ENCODE results near the gene MBD5. TPM values are rescaled to one million over a fixed set of nuclear protein-coding genes. Genes with fewer than 3 reads are reported as not detected.

The MBD5 gene
- total RNA-seq, 4 donors from 2014 or later: 40.3 to 77.0 (median 50.4) TPM

DNA sequence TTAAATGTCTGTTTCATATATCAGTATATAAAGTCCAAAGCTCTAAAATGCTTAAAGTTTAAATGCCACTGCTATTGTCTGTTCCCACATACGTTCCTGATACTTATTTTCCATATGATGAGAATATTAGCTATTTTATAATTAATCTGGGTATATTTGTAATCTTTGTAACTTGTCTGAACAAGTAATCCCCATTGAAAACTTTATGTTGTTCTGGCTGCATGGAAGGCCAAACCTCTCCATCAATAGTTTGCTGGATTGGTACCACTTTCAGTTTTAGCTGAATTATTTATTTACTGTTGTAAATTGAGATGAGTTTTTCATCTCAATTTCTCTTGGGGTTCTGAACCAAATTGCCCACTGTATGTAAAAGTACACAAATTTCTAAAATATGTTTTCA lies 1.5 kb downstream of the MBD5 start:
- Histone ChIP-seq H3K9me3 (no peaks in the 10 kb centered on the region), H3K4me1 (peaks cover 3 to 57% (median 4%) of the 10 kb centered on the region in 3 donors), H3K36me3 (no peaks in the 10 kb centered on the region), H3K27ac (peak overlapping the region in 3 of 4 donors; percentile 92 to 99 (median 97)), H3K4me3 (peak overlapping the region; percentile 59 to 99), H3K27me3 (no peaks in the 10 kb centered on the region)
- ATAC-seq: no peak
- no peak for TF ChIP-seq EP300 (IDR thresholded peaks at IDR 0.05)
- no peak for TF ChIP-seq POLR2AphosphoS5 (IDR thresholded peaks at IDR 0.05)
- TF ChIP-seq, protein P1, sequence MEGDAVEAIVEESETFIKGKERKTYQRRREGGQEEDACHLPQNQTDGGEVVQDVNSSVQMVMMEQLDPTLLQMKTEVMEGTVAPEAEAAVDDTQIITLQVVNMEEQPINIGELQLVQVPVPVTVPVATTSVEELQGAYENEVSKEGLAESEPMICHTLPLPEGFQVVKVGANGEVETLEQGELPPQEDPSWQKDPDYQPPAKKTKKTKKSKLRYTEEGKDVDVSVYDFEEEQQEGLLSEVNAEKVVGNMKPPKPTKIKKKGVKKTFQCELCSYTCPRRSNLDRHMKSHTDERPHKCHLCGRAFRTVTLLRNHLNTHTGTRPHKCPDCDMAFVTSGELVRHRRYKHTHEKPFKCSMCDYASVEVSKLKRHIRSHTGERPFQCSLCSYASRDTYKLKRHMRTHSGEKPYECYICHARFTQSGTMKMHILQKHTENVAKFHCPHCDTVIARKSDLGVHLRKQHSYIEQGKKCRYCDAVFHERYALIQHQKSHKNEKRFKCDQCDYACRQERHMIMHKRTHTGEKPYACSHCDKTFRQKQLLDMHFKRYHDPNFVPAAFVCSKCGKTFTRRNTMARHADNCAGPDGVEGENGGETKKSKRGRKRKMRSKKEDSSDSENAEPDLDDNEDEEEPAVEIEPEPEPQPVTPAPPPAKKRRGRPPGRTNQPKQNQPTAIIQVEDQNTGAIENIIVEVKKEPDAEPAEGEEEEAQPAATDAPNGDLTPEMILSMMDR (IDR thresholded peaks at IDR 0.05): no peak
- no peak for TF ChIP-seq POLR2A (IDR thresholded peaks at IDR 0.05)
- 0 to 33% methylated on average over 1 of the region's 1 CpG for WGBS, 2 donors (ENCODE audit: low coverage in 1 of 2)

DNA sequence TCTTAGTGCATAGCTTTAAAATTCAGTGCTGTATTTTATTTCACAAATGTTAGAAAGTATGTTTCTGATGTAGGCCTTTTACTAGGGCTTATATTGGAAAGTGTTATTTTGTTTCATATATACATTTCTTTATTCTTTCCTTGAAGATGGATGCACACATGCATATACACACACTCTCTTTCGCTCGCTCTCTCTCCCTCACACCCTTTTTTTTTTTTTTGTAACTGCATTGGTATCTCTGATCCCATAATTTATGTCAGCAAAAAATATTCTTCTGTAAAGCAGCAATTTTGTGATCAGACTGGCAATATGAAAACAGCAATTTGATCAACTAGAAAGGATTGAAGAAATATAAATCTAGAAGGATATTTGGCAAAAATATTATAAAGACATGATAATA lies 2.0 kb downstream of the MBD5 start:
- 33 to 81% methylated on average over 2 of the region's 2 CpGs for WGBS, 2 donors (ENCODE audit: low coverage in 1 of 2)
- peak overlapping the region in 1 of 4 donors; percentile 92 for H3K27ac ChIP-seq
- H3K36me3 ChIP-seq: no peaks in the 10 kb centered on the region
- no peaks in the 10 kb centered on the region for H3K27me3 ChIP-seq
- ATAC-seq: no peak
- H3K4me1 ChIP-seq: peaks cover 3 to 58% (median 4%) of the 10 kb centered on the region in 3 donors
- H3K4me3 ChIP-seq: peak overlapping the region in 1 of 2 donors; percentile 59
- H3K9me3 ChIP-seq: no peaks in the 10 kb centered on the region
- TF ChIP-seq, protein P1 (IDR thresholded peaks at IDR 0.05): no peak
- no peak for TF ChIP-seq POLR2A (IDR thresholded peaks at IDR 0.05)

DNA sequence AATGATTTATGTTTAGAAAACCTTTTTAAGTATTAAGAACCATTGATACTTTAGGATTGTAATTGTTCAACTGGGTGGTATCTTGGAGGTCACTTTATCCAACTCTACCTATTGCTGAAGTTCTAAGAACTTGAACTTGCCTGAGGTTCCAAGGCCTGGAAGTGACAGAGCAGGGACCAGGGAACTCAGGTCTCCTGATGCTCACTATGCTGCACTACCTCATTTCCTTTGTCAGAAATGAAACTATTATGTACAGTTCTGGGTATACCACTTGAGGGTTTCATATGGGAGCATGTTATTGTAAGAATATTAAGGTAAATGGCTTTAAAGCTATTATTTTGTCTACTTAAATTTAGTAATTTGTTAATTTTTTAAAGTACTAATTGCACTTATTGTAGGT lies 3.0 kb downstream of the MBD5 start:
- Histone ChIP-seq H3K4me1 (peaks cover 3 to 58% (median 4%) of the 10 kb centered on the region in 3 donors), H3K9me3 (no peaks in the 10 kb centered on the region), H3K36me3 (no peaks in the 10 kb centered on the region), H3K27ac (no peak overlapping the region), H3K27me3 (no peaks in the 10 kb centered on the region), H3K4me3 (no peak overlapping the region)
- TF ChIP-seq, protein P1 (IDR thresholded peaks at IDR 0.05): no peak
- TF ChIP-seq EP300 (IDR thresholded peaks at IDR 0.05) (no peak), POLR2A (IDR thresholded peaks at IDR 0.05) (no peak), POLR2AphosphoS5 (IDR thresholded peaks at IDR 0.05) (no peak)
- ATAC-seq: no peak

DNA sequence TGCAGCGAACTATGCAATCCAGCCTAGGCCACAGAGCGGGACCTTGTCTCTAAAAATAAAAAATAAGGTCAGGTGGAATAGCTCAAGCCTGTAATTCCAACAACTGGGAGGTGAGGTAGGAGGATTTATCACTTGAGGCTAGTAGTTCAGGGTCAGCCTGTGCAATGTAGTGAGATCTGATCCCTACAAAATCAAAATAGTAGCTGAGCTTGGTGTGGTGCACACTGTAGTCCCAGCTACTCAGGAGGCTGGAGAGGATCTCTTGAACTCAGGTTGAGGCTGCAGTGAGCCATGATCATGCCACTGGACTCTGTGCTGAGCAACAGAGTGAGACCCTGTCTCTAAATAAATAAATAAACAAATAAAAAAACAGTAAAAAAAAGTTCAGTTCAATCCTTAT lies 5.7 kb downstream of the MBD5 start:
- TF ChIP-seq POLR2AphosphoS5 (IDR thresholded peaks at IDR 0.05): no peak
- TF ChIP-seq, protein P1 (IDR thresholded peaks at IDR 0.05): no peak
- ATAC-seq: no peak
- Histone ChIP-seq H3K4me3 (no peak overlapping the region), H3K27me3 (no peaks in the 10 kb centered on the region), H3K36me3 (no peaks in the 10 kb centered on the region), H3K27ac (no peak overlapping the region), H3K4me1 (peaks cover 0 to 74% (median 3%) of the 10 kb centered on the region in 3 donors), H3K9me3 (no peaks in the 10 kb centered on the region)
- WGBS, 2 donors (ENCODE audit: low coverage in 1 of 2): 93 to 100% methylated on average over 1 to 2 of the region's 2 CpGs

DNA sequence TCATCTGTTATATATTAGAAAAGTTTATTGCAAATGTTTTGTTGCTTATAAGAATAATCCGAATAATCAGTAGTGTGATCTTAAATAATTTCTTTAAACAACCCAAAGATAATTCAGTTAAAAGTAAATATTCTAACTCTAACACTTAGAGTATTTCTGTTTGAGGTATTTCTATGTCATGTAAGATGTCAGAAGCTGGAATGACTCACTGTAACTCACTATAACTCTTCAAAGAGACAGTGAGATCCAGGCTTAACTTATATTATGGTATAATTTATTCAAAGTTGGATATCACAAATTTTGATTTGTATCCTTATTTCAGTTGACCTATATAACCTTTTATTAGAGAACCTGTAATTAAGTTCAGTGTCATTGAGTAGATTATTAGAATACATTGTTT lies 6.9 kb downstream of the MBD5 start:
- H3K27ac ChIP-seq: no peak overlapping the region
- H3K36me3 ChIP-seq: no peaks in the 10 kb centered on the region
- WGBS, 2 donors (ENCODE audit: low coverage in 1 of 2): 60 to 74% methylated on average over 1 of the region's 1 CpG
- peaks cover 0 to 78% (median 3%) of the 10 kb centered on the region in 3 donors for H3K4me1 ChIP-seq
- no peaks in the 10 kb centered on the region for H3K9me3 ChIP-seq
- H3K4me3 ChIP-seq: no peak overlapping the region
- TF ChIP-seq, protein P1 (IDR thresholded peaks at IDR 0.05): no peak
- TF ChIP-seq POLR2A (IDR thresholded peaks at IDR 0.05) (no peak), POLR2AphosphoS5 (IDR thresholded peaks at IDR 0.05) (no peak), EP300 (IDR thresholded peaks at IDR 0.05) (no peak)
- no peaks in the 10 kb centered on the region for H3K27me3 ChIP-seq
- no peak for ATAC-seq
